CD4-positive, alpha-beta T cell (primary cell): ENCODE measurements around the gene ESR1. TPM values are rescaled to one million over a fixed set of nuclear protein-coding genes. Genes with fewer than 3 reads are reported as not detected.

ENCODE experiments used
- ATAC-seq: fragments of 200-7000 bp; cut with Tn5 transposase; one replicate; pipeline ENCODE4 v1.10.0; 2022; ENCODE audit warnings: mild to moderate bottlenecking; ENCODE audit not compliant: poor library complexity
- CTCF ChIA-PET: fragments of 350-600 bp; sonication (Branson Sonifier 250); formaldehyde crosslinking; loops from one replicate; lab custom pipeline; 2021; ENCODE audit warnings: antibody characterized with exemption, inconsistent platforms; lab: Charles Lee
- POLR2A ChIA-PET: fragments of 350-600 bp; sonication (Branson Sonifier 250); formaldehyde crosslinking; loops from one replicate; lab custom pipeline; 2021; ENCODE audit warnings: antibody characterized with exemption, inconsistent platforms; lab: Charles Lee
- DNase-seq, 14 experiments: peaks; one replicate each; pipeline ENCODE4 v3.0.0-alpha.2; 2013 to 2020; ENCODE audit warnings: mixed read lengths in 2 of 14
- H3K27ac ChIP-seq, 2 donors: one replicate each; pipeline versions ENCODE4 v1.5.1 to v1.7.0; 2013; ENCODE audit warnings: low read length in 2 of 2, low read depth in 1 of 2, mild to moderate bottlenecking in 1 of 2
- H3K27me3 ChIP-seq, 2 experiments: 1 replicate in 1 of 2; 2 replicates in 1 of 2; pipeline versions ENCODE4 v1.6.1 to v1.7.0; 2013; ENCODE audit warnings: low read length in 2 of 2, control low read depth in 1 of 2, mild to moderate bottlenecking in 1 of 2, moderate library complexity in 1 of 2; ENCODE audit not compliant: insufficient read depth in 2 of 2, control insufficient read depth in 1 of 2
- H3K36me3 ChIP-seq: one replicate; pipeline ENCODE4 v1.6.1; 2013; ENCODE audit warnings: low read length, control low read depth; ENCODE audit not compliant: insufficient read depth
- H3K4me1 ChIP-seq: one replicate; pipeline ENCODE4 v1.6.1; 2013; ENCODE audit warnings: low read length, control low read depth; ENCODE audit not compliant: insufficient read depth
- H3K4me3 ChIP-seq: one replicate; pipeline ENCODE4 v1.5.1; 2013; ENCODE audit warnings: mild to moderate bottlenecking, low read length, moderate library complexity
- H3K9me3 ChIP-seq, 2 experiments: 1 replicate in 1 of 2; 2 replicates in 1 of 2; pipeline versions ENCODE4 v1.6.1 to v1.7.0; 2013; ENCODE audit warnings: low read length in 2 of 2, mild to moderate bottlenecking in 2 of 2, control low read depth in 1 of 2, moderate library complexity in 1 of 2; ENCODE audit not compliant: control insufficient read depth in 1 of 2, insufficient read depth in 1 of 2
- H3K27ac Mint-ChIP-seq: one replicate; pipeline ENCODE4 v1.8.0; 2020; ENCODE audit warnings: mixed read lengths
- H3K27me3 Mint-ChIP-seq: one replicate; pipeline ENCODE4 v1.8.0; 2021; ENCODE audit warnings: mixed read lengths
- H3K36me3 Mint-ChIP-seq: one replicate; pipeline ENCODE4 v1.8.0; 2021; ENCODE audit warnings: low read depth, mixed read lengths
- H3K4me1 Mint-ChIP-seq: one replicate; pipeline ENCODE4 v1.8.0; 2021; ENCODE audit warnings: low read depth, mixed read lengths
- H3K4me3 Mint-ChIP-seq: one replicate; pipeline ENCODE4 v1.8.0; 2020; ENCODE audit warnings: mild to moderate bottlenecking, mixed read lengths
- H3K9me3 Mint-ChIP-seq: one replicate; pipeline ENCODE4 v1.8.0; 2020; ENCODE audit warnings: mixed read lengths
- intact Hi-C, 2 experiments: fragments of 100-400 bp; cut with DNase I in 1 of 2; cut with micrococcal nuclease in 1 of 2; formaldehyde crosslinking; loops; one replicate each; pipeline versions ENCODE4 v1.15.1 to v1.9.0; 2023 to 2025; cut with DNase I, micrococcal nuclease
- total RNA-seq, 174 experiments: library from RNA in 2 of 174; stranded (reverse) in 2 of 174; gene quantifications; one replicate each; pipeline ENCODE4 v1.2.3 and lab custom pipeline; 2021 to 2026
- TF ChIP-seq, protein P1 (sequence below): fragments of 200-600 bp; IDR thresholded peaks from one replicate; pipeline ENCODE4 v1.8.0; 2022; ENCODE audit warnings: antibody characterized with exemption, mild to moderate bottlenecking

ESR1 gene
- total RNA-seq, 2 experiments from 2014 or later, result 2.6 to 2.8 TPM

DNA sequence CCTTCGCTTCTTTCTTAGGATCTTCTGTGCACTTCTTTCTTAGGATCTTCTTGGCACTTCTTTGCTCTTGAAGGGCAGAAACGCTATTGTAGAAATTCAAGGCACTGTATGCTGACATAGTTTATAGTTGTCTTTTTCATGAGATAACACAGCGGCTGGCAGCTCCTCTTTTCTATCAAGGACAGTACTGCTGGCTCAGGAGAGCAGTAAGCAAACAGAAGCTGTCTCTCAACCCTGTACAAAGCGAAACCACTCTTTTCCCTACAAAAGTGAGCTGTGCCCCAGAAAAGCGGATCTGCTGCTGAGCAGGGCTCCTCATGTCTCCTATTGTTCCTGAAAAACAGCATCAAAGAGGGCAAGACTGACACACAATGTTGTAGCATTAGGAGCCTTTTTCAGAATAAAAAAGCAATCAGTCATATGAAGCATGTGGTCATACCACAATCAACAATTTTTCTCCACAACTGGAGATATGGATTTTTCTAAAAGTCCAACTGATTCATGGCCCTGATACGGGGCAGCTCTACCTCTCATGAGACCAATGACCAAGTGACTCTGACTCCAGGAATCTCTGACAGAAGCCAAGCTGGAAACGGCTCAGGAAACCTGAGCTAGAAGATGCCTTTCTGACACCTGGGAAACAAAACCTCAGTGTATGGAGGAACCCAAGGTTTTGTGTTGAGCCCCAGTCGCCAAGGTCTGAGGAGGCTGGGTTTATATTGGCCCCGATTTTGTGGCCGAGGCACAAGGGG, 255.9 kb downstream of the ESR1 start:
- POLR2A ChIA-PET, result no interaction called here
- Mint-ChIP-seq H3K36me3 (no peaks in the 10 kb centered on the region), H3K27me3 (no peaks in the 10 kb centered on the region), H3K4me3 (no peak overlapping the region), H3K4me1 (no peaks in the 10 kb centered on the region), H3K9me3 (no peaks in the 10 kb centered on the region), H3K27ac (no peak overlapping the region)
- TF ChIP-seq, protein P1, sequence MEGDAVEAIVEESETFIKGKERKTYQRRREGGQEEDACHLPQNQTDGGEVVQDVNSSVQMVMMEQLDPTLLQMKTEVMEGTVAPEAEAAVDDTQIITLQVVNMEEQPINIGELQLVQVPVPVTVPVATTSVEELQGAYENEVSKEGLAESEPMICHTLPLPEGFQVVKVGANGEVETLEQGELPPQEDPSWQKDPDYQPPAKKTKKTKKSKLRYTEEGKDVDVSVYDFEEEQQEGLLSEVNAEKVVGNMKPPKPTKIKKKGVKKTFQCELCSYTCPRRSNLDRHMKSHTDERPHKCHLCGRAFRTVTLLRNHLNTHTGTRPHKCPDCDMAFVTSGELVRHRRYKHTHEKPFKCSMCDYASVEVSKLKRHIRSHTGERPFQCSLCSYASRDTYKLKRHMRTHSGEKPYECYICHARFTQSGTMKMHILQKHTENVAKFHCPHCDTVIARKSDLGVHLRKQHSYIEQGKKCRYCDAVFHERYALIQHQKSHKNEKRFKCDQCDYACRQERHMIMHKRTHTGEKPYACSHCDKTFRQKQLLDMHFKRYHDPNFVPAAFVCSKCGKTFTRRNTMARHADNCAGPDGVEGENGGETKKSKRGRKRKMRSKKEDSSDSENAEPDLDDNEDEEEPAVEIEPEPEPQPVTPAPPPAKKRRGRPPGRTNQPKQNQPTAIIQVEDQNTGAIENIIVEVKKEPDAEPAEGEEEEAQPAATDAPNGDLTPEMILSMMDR, result no peak
- no peak for DNase-seq
- Histone ChIP-seq H3K4me3 (no peak overlapping the region), H3K36me3 (no peaks in the 10 kb centered on the region), H3K9me3 (no peaks in the 10 kb centered on the region), H3K4me1 (no peaks in the 10 kb centered on the region), H3K27ac (no peak overlapping the region), H3K27me3 (no peaks in the 10 kb centered on the region)
- no peak for ATAC-seq
- intact Hi-C loops, result loop anchor here in 1 of 2 experiments (10.0 kb wide), 1 partner anchor 559 kb away; no protein-coding TSS in a partner anchor
- CTCF ChIA-PET, result no interaction called here

DNA sequence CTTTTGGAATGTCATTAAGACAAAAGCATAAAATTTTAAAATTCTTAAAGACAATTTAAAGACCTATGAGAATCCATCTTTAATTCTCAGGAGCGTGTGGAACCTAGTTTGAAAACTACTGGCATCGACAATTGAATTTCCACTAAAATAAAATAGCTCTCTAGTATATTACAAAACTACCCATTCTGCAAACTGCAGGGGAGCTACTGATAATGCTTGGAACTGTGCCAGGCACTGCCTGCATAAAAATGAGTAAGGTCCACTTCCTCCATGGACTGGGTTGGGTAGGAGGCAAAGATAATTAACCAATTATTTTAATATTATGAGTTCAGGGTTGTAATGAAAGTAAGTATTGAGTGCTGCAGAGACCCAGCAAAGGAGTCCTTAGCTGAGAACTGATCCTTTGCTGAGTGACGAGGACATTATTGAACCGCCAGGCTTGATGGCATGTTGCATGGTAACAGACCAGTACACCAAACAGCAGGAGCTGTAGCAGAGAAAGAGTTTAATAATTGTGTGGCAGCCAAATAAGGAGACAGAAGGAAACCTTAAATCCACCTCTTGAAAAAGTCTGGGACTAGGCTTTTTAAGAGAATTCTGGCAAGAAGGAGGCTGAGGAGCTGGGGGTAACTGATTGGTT, 261.3 kb downstream of the ESR1 start:
- CTCF ChIA-PET, result interaction anchor here (0.6 kb wide), 1 partner anchor 32 kb away, joined by 3 read pairs; no protein-coding TSS in a partner anchor
- POLR2A ChIA-PET, result no interaction called here
- no peaks in the 10 kb centered on the region for H3K27me3 ChIP-seq
- H3K4me3 ChIP-seq, result no peak overlapping the region
- no peaks in the 10 kb centered on the region for H3K36me3 ChIP-seq
- no peak overlapping the region for H3K27ac Mint-ChIP-seq
- DNase-seq, result no peak
- TF ChIP-seq, protein P1, result no peak
- no peaks in the 10 kb centered on the region for H3K4me1 ChIP-seq
- H3K36me3 Mint-ChIP-seq, result no peaks in the 10 kb centered on the region
- no peak for ATAC-seq
- intact Hi-C loops, result loop anchor here in 1 of 2 experiments (10.0 kb wide), 1 partner anchor 564 kb away; no protein-coding TSS in a partner anchor
- H3K4me3 Mint-ChIP-seq, result no peak overlapping the region
- H3K27me3 Mint-ChIP-seq, result no peaks in the 10 kb centered on the region
- no peaks in the 10 kb centered on the region for H3K9me3 Mint-ChIP-seq
- no peak overlapping the region for H3K27ac ChIP-seq
- no peaks in the 10 kb centered on the region for H3K4me1 Mint-ChIP-seq
- H3K9me3 ChIP-seq, result no peaks in the 10 kb centered on the region

DNA sequence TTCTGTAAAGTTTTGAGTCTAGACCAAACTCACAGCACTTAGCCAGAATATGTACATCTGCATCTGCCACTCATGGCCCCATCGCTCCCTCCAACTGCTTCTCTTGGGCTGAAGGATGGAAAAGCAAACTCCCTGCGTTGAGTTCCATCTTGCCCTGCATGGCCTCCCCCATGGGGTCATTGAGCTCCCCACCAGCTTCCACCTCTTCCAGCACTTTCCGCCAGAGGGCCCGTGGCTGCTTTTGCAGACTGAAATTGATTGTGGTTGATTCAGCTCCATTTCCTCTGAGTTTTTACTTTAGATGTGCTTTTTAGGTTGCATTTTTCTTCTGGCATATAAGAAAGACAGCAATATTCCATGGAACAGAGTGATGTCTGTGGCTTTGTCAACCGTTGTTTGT, 263.1 kb downstream of the ESR1 start:
- ChIA-PET POLR2A (no interaction called here), CTCF (no interaction called here)
- Mint-ChIP-seq H3K9me3 (peaks cover 9% of the 10 kb centered on the region), H3K4me3 (no peak overlapping the region), H3K4me1 (no peaks in the 10 kb centered on the region), H3K36me3 (peaks cover 14% of the 10 kb centered on the region), H3K27ac (no peak overlapping the region), H3K27me3 (no peaks in the 10 kb centered on the region)
- intact Hi-C loops, result no loop called here
- H3K27ac ChIP-seq, result no peak overlapping the region
- no peak overlapping the region for H3K4me3 ChIP-seq
- ATAC-seq (no peak), DNase-seq (no peak)
- H3K9me3 ChIP-seq, result peaks cover 0 to 2% of the 10 kb centered on the region in 2 experiments
- no peaks in the 10 kb centered on the region for H3K27me3 ChIP-seq
- no peaks in the 10 kb centered on the region for H3K4me1 ChIP-seq
- TF ChIP-seq, protein P1, result no peak
- H3K36me3 ChIP-seq, result no peaks in the 10 kb centered on the region
